HepG2 (cell line): Measurements from ENCODE around the gene CEBPG. TPM values are rescaled to one million over a fixed set of nuclear protein-coding genes. Genes with fewer than 3 reads are reported as not detected.

ENCODE experiments used
- ARNT ChIP-seq: fragments of 450-650 bp; IDR thresholded peaks from 2 replicates; pipeline ENCODE4 v1.6.1; 2017
- FOXA3 ChIP-seq: IDR thresholded peaks from 2 replicates; pipeline ENCODE4 v1.6.1; 2016; ENCODE audit warnings: missing genetic modification reagents, missing compliant biosample characterization
- HOXD1 ChIP-seq: sonication (generic); formaldehyde crosslinking; IDR thresholded peaks from 2 replicates; pipeline ENCODE4 v1.5.0; 2020; ENCODE audit warnings: missing genetic modification reagents
- JUN ChIP-seq: sonication (generic); formaldehyde crosslinking; IDR thresholded peaks from 2 replicates; pipeline ENCODE4 v1.4.0; 2020; ENCODE audit warnings: mild to moderate bottlenecking, missing genetic modification reagents
- NFKB2 ChIP-seq: sonication (generic); formaldehyde crosslinking; IDR thresholded peaks from 2 replicates; pipeline ENCODE4 v1.4.0; 2020; ENCODE audit warnings: missing genetic modification reagents, borderline replicate concordance
- NFRKB ChIP-seq: fragments of 450-650 bp; IDR thresholded peaks from 2 replicates; pipeline ENCODE4 v1.6.1; 2017
- NR2F1 ChIP-seq, 2 experiments: fragments of 450-650 bp in 1 of 2; formaldehyde crosslinking in 1 of 2; IDR thresholded peaks; 2 replicates each; pipeline versions ENCODE4 v1.5.0 to v1.6.1; 2016 to 2020; ENCODE audit warnings: mild to moderate bottlenecking in 1 of 2, missing compliant biosample characterization in 1 of 2, missing genetic modification reagents in 1 of 2, moderate library complexity in 1 of 2
- PRMT3 ChIP-seq: sonication (generic); formaldehyde crosslinking; IDR thresholded peaks from 2 replicates; pipeline ENCODE4 v1.8.1; 2022; ENCODE audit warnings: low read depth, mild to moderate bottlenecking, moderate library complexity, missing genetic modification reagents, borderline replicate concordance
- RARA ChIP-seq: IDR thresholded peaks from 2 replicates; pipeline ENCODE4 v1.6.1; 2016; ENCODE audit warnings: missing genetic modification reagents, missing compliant biosample characterization
- RBAK ChIP-seq: sonication (generic); formaldehyde crosslinking; IDR thresholded peaks from 2 replicates; pipeline ENCODE4 v1.5.1; 2020; ENCODE audit warnings: mild to moderate bottlenecking, missing genetic modification reagents
- RBFOX2 ChIP-seq: fragments of 200-400 bp; formaldehyde crosslinking; IDR thresholded peaks from 2 replicates; pipeline ENCODE4 v1.6.1; 2017; ENCODE audit warnings: low read depth, mild to moderate bottlenecking, low read length
- RORA ChIP-seq: sonication (generic); formaldehyde crosslinking; IDR thresholded peaks from 2 replicates; pipeline ENCODE4 v1.5.0; 2020; ENCODE audit warnings: mild to moderate bottlenecking, missing genetic modification reagents, moderate library complexity
- SRSF4 ChIP-seq: fragments of 200-400 bp; formaldehyde crosslinking; IDR thresholded peaks from one replicate; pipeline ENCODE4 v1.6.1; 2018; ENCODE audit warnings: mild to moderate bottlenecking, low read depth, low read length, moderate library complexity; ENCODE audit not compliant: poor library complexity, severe bottlenecking
- TCF7L2 ChIP-seq: IDR thresholded peaks from 2 replicates; pipeline ENCODE4 v1.6.1; 2011; ENCODE audit warnings: mild to moderate bottlenecking, low read depth, low read length, moderate library complexity
- ZBTB21 ChIP-seq: sonication (generic); formaldehyde crosslinking; IDR thresholded peaks from 2 replicates; pipeline ENCODE4 v1.4.0; 2020; ENCODE audit warnings: missing genetic modification reagents
- ZC3H4 ChIP-seq: sonication (generic); formaldehyde crosslinking; IDR thresholded peaks from 2 replicates; pipeline ENCODE4 v1.4.0; 2020; ENCODE audit warnings: missing genetic modification reagents, borderline replicate concordance
- ZFP90 ChIP-seq: sonication (generic); formaldehyde crosslinking; IDR thresholded peaks from 2 replicates; pipeline ENCODE4 v1.8.0; 2022; ENCODE audit warnings: missing genetic modification reagents, mild to moderate bottlenecking, inconsistent platforms, borderline replicate concordance
- ZFX ChIP-seq: sonication (generic); formaldehyde crosslinking; IDR thresholded peaks from 2 replicates; pipeline ENCODE4 v1.4.0; 2020; ENCODE audit warnings: mild to moderate bottlenecking, low read depth, missing genetic modification reagents, moderate library complexity
- ZKSCAN8 ChIP-seq: IDR thresholded peaks from 2 replicates; pipeline ENCODE4 v1.6.1; 2016; ENCODE audit warnings: borderline replicate concordance, missing genetic modification reagents, missing compliant biosample characterization
- ZNF24 ChIP-seq: fragments of 450-650 bp; IDR thresholded peaks from 2 replicates; pipeline ENCODE4 v1.6.1; 2017; ENCODE audit warnings: antibody characterized with exemption, mild to moderate bottlenecking
- ZNF383 ChIP-seq: sonication (generic); formaldehyde crosslinking; IDR thresholded peaks from 2 replicates; pipeline ENCODE4 v1.4.0; 2020; ENCODE audit warnings: missing genetic modification reagents, mild to moderate bottlenecking, borderline replicate concordance
- ZNF460 ChIP-seq: sonication (generic); formaldehyde crosslinking; IDR thresholded peaks from 2 replicates; pipeline ENCODE4 v1.5.1; 2020; ENCODE audit warnings: missing genetic modification reagents, mild to moderate bottlenecking, borderline replicate concordance
- ZNF564 ChIP-seq: sonication (generic); formaldehyde crosslinking; IDR thresholded peaks from 2 replicates; pipeline ENCODE4 v1.8.1; 2023; ENCODE audit warnings: mild to moderate bottlenecking, missing genetic modification reagents
- ZNF589 ChIP-seq: sonication (generic); formaldehyde crosslinking; conservative IDR thresholded peaks from 2 replicates; pipeline ENCODE4 v1.8.0; 2022; ENCODE audit warnings: mild to moderate bottlenecking, moderate library complexity, missing genetic modification reagents
- ZNF703 ChIP-seq: sonication (generic); formaldehyde crosslinking; IDR thresholded peaks from 2 replicates; pipeline ENCODE4 v1.5.1; 2020; ENCODE audit warnings: missing genetic modification reagents, mild to moderate bottlenecking, moderate library complexity, borderline replicate concordance
- ZNF713 ChIP-seq: sonication (generic); formaldehyde crosslinking; IDR thresholded peaks from 2 replicates; pipeline ENCODE4 v1.4.0; 2020; ENCODE audit warnings: mild to moderate bottlenecking, missing genetic modification reagents
- polyA plus RNA-seq, 8 experiments: library from polyadenylated mRNA; depleted of rRNA in 3 of 8; stranded (reverse) in 7 of 8; unstranded in 1 of 8; fragments of >200 nt; fragmentation: Illumina TruSeq in 4 of 8; extraction: Trizol in 4 of 8; gene quantifications; 2 replicates each; pipeline versions ENCODE4 v1.2.1 to v1.2.3, GENCODE V29; 2011 to 2016; ENCODE audit warnings: low read depth in 4 of 8, missing spikeins in 1 of 8, mixed read lengths in 1 of 8; ENCODE audit not compliant: insufficient read depth in 1 of 8
- total RNA-seq, 5 experiments: library from RNA; depleted of rRNA; stranded (reverse); fragments of >200 nt; fragmentation: Illumina TruSeq; extraction: Trizol; gene quantifications; 2 replicates each; pipeline ENCODE4 v1.2.3, GENCODE V29; 2016; ENCODE audit warnings: low read depth in 1 of 5
- TF ChIP-seq, protein P1 (sequence below): sonication (generic); formaldehyde crosslinking; IDR thresholded peaks from 2 replicates; pipeline ENCODE4 v1.4.0; 2020; ENCODE audit warnings: mild to moderate bottlenecking, missing genetic modification reagents
- TF ChIP-seq, protein P2 (sequence below): sonication (generic); formaldehyde crosslinking; IDR thresholded peaks from 2 replicates; pipeline ENCODE4 v1.9.0; 2021; ENCODE audit warnings: missing genetic modification reagents, borderline replicate concordance

The CEBPG gene
- total and polyA plus RNA-seq, 2 of the 13 experiments (the other 11 are each of a cell fraction or from before 2014, with no cell fraction given) = 25.7 to 34.3 TPM

DNA sequence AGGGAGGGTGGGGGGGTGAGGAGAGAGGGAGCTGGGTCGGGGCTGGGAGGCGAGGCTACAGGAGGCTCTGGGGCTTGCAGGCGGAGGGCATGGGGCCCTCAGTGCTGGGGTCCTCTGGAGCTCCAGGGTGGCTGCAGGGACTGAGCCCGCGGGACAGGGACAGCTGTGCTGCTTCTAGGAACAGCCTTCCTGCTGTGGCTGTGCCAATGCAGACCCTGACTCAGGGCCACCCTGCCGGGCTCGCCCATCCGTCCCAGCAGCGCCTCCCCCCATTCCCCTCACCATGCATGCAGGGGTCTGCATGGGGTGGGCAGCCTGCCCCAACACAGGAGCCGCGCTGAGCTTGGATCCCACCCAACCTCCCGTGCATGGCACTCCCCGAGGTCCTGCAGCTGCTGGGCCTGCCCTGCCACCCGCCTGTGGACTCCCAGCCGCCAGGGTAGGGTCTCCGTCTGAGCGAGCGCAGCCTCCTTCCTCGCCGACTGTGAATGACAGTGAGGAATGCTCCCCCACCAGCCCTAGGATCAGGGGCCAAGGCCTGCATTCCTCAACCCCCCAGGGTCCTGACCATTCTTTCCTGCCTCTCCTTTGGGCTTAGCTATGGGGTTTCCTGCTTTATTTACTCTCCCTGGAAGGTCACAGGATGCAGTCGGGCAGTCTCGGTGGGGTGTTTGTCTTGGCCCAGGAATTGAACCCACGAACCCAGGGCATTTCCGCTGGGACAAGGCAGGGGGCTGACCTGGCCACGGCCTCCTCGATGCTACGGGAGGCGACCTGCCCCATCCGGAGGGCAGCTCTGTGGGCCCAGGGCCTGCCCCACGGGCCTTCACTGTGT is 23.4 kb downstream of the CEBPG start (continued):
- no peak for TF ChIP-seq ZNF383 (CRISPR knock-in tag)
- 0 out of 2 replicates have a peak, but pooled peaks have one; percentile 71 for TF ChIP-seq ZNF589
- TF ChIP-seq, protein P1, sequence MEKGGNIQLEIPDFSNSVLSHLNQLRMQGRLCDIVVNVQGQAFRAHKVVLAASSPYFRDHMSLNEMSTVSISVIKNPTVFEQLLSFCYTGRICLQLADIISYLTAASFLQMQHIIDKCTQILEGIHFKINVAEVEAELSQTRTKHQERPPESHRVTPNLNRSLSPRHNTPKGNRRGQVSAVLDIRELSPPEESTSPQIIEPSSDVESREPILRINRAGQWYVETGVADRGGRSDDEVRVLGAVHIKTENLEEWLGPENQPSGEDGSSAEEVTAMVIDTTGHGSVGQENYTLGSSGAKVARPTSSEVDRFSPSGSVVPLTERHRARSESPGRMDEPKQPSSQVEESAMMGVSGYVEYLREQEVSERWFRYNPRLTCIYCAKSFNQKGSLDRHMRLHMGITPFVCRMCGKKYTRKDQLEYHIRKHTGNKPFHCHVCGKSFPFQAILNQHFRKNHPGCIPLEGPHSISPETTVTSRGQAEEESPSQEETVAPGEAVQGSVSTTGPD (CRISPR knock-in tag) = no peak
- no peak for TF ChIP-seq TCF7L2
- peak; percentile 91 for TF ChIP-seq ZFX (CRISPR knock-in tag)
- TF ChIP-seq ZNF24 = no peak
- TF ChIP-seq RORA (CRISPR knock-in tag) = no peak
- TF ChIP-seq NR2F1 (CRISPR knock-in tag; IDR thresholded peaks at IDR 0.05) = peak; percentile 78 to 92; a peak in 3 of 4 replicates
- TF ChIP-seq HOXD1 = no peak; the same call in 1 of the 2 replicates
- TF ChIP-seq FOXA3 = peak; percentile 97
- peak; percentile 24; the same call in 1 of the 2 replicates for TF ChIP-seq RBFOX2
- TF ChIP-seq NFRKB = no peak
- TF ChIP-seq ZFP90 (CRISPR knock-in tag) = no peak
- TF ChIP-seq ARNT = no peak
- peak; percentile 67; the same call in 1 of the 2 replicates for TF ChIP-seq ZKSCAN8 (CRISPR knock-in tag)
- TF ChIP-seq ZNF703 (CRISPR knock-in tag) = no peak
- no peak for TF ChIP-seq ZNF713 (CRISPR knock-in tag)
- TF ChIP-seq, protein P2, sequence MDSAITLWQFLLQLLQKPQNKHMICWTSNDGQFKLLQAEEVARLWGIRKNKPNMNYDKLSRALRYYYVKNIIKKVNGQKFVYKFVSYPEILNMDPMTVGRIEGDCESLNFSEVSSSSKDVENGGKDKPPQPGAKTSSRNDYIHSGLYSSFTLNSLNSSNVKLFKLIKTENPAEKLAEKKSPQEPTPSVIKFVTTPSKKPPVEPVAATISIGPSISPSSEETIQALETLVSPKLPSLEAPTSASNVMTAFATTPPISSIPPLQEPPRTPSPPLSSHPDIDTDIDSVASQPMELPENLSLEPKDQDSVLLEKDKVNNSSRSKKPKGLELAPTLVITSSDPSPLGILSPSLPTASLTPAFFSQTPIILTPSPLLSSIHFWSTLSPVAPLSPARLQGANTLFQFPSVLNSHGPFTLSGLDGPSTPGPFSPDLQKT (CRISPR knock-in tag) = no peak
- peak; percentile 100 for TF ChIP-seq RARA
- 0 out of 2 replicates have a peak, but pooled peaks have one; percentile 54 for TF ChIP-seq RBAK (CRISPR knock-in tag)
- TF ChIP-seq JUN (CRISPR knock-in tag) = no peak
- TF ChIP-seq ZNF460 (CRISPR knock-in tag) = peak; percentile 27; the same call in 1 of the 2 replicates
- no peak; the same call in 1 of the 2 replicates for TF ChIP-seq PRMT3 (CRISPR knock-in tag)
- no peak for TF ChIP-seq ZC3H4 (CRISPR knock-in tag)
- TF ChIP-seq ZBTB21 (CRISPR knock-in tag) = no peak
- peak; percentile 67; the same call in 1 of the 2 replicates for TF ChIP-seq NFKB2 (CRISPR knock-in tag)
- TF ChIP-seq ZNF564 (CRISPR knock-in tag) = 0 out of 2 replicates have a peak, but pooled peaks have one; percentile 72
- no peak for TF ChIP-seq SRSF4
